ENCODE data around the gene DPRX.
"Not testable (repeated sequence)": the region's sequence is repeated elsewhere in the genome, so short reads cannot be mapped to it uniquely, and the experiment has no call there.

DPRX gene

DNA sequence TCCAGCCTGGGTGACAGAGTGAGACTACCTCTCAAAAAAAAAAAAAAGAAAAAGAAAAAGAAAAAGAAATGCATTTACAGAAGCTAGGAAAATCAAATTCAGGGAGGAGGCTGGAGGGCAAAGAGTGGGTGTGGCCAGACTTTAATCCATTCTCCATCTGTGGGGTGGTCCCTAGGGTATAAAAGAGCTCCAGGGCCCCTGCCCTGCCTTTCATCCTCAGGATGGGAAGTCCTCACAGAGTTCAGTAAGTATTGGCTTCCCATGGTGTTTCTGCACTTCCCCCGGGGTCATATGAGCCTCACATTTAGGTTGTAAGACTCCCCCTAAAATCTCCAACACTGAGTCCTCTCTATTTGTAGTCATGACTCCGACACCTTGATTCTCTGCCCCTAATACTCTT, 33.0 kb downstream of the DPRX start:
- no peak overlapping the region for H3K9ac ChIP-seq (ENCODE audit: low read depth, low read length)
- H3K4me1 ChIP-seq (ENCODE audit: control insufficient read depth, insufficient read depth, low read length) = peaks cover 26% of the 10 kb centered on the region
- H3K9me3 ChIP-seq (ENCODE audit: control insufficient read depth, insufficient read depth, low read length) = no peaks in the 10 kb centered on the region
- H3K27ac ChIP-seq (ENCODE audit: low read depth, low read length) = no peak overlapping the region
- H3K36me3 ChIP-seq (ENCODE audit: control insufficient read depth, insufficient read depth, low read length) = no peaks in the 10 kb centered on the region
- no peak overlapping the region for H3K4me3 ChIP-seq (ENCODE audit: low read depth, low read length)
- H3K27me3 ChIP-seq (ENCODE audit: control insufficient read depth, insufficient read depth, low read length) = no peaks in the 10 kb centered on the region

DNA sequence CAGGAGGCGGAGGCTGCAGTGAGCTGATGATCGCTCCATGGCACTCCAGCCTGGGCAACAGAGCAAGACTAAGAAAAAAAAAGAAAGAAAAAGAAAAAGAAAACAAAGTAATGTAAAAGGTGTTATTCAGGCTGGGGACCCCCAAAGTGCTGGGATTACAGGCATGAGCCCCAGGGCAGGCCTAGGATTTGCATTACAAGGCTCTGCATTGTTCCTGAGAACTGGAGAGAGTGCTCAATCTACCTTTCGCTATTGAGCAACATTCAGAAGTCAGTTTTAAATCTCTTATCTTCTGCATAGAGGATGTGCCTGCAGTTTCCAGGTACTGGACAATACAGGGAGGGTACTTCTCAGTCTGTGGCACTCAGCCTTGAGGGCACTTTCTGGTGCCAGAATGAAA, 34.5 kb downstream of the DPRX start:
- H3K9ac ChIP-seq (ENCODE audit: low read depth, low read length); H3K27ac ChIP-seq (ENCODE audit: low read depth, low read length); H3K4me3 ChIP-seq (ENCODE audit: low read depth, low read length); H3K36me3 ChIP-seq (ENCODE audit: control insufficient read depth, insufficient read depth, low read length); H3K9me3 ChIP-seq (ENCODE audit: control insufficient read depth, insufficient read depth, low read length); H3K27me3 ChIP-seq (ENCODE audit: control insufficient read depth, insufficient read depth, low read length): not testable (repeated sequence)
- peaks cover 20% of the 10 kb centered on the region for H3K4me1 ChIP-seq (ENCODE audit: control insufficient read depth, insufficient read depth, low read length)

DNA sequence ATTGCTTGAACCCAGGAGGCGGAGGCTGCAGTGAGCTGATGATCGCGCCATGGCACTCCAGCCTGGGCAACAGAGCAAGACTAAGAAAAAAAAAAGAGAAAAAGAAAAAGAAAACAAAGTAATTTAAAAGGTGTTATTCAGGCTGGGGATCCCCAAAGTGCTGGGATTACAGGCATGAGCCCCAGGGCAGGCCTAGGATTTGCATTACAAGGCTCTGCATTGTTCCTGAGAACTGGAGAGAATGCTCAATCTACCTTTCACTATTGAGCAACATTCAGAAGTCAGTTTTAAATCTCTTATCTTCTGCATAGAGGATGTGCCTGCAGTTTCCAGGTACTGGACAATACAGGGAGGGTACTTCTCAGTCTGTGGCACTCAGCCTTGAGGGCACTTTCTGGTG, 37.0 kb downstream of the DPRX start:
- H3K36me3 ChIP-seq (ENCODE audit: control insufficient read depth, insufficient read depth, low read length); H3K9ac ChIP-seq (ENCODE audit: low read depth, low read length); H3K27ac ChIP-seq (ENCODE audit: low read depth, low read length); H3K27me3 ChIP-seq (ENCODE audit: control insufficient read depth, insufficient read depth, low read length); H3K4me3 ChIP-seq (ENCODE audit: low read depth, low read length); H3K9me3 ChIP-seq (ENCODE audit: control insufficient read depth, insufficient read depth, low read length): not testable (repeated sequence)
- H3K4me1 ChIP-seq (ENCODE audit: control insufficient read depth, insufficient read depth, low read length) = peaks cover 12% of the 10 kb centered on the region

DNA sequence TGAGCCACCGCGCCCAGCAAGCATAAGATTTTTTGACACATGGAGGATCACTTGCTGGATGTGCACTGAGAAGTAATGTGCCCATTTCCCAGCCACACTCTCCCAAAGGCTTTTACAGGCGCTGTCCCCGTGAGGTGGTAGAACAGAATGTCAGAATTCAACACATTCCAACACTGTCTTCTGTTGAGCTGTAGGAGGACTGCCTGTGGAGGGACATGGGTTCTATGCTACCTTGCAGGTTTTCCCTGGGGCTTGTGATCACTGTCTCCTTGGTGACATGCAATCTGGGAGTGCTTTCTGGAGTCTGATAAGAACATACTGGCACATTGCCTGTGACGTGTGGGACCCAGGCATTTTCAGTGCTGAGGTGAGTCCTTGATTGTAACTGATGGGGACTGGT, 38.5 kb downstream of the DPRX start:
- H3K9ac ChIP-seq (ENCODE audit: low read depth, low read length) = no peak overlapping the region
- no peaks in the 10 kb centered on the region for H3K27me3 ChIP-seq (ENCODE audit: control insufficient read depth, insufficient read depth, low read length)
- H3K9me3 ChIP-seq (ENCODE audit: control insufficient read depth, insufficient read depth, low read length) = no peaks in the 10 kb centered on the region
- H3K36me3 ChIP-seq (ENCODE audit: control insufficient read depth, insufficient read depth, low read length) = peaks cover 9% of the 10 kb centered on the region; the same call in 1 of the 2 replicates
- H3K27ac ChIP-seq (ENCODE audit: low read depth, low read length) = no peak overlapping the region
- H3K4me1 ChIP-seq (ENCODE audit: control insufficient read depth, insufficient read depth, low read length) = peaks cover 12% of the 10 kb centered on the region
- H3K4me3 ChIP-seq (ENCODE audit: low read depth, low read length) = no peak overlapping the region

DNA sequence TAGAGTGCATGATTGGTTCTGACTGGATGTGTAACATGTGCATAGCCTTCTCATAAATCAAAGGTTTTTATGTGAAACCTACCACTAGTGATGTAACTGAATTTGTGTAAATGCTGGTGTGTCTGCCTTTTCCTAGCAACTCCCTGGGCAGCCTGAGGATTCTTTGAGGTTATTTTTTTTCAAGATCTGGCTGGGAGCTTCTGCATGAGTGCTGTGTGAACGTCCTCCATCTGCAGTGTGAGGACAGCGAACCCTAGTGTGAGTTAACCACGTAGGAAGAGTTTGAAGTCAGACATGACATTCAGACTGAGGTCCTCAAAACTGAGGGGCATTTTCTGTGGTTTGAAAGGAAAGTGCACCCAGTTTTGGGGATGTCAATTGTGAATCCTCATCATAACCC, 39.9 kb downstream of the DPRX start:
- Histone ChIP-seq H3K27me3 (ENCODE audit: control insufficient read depth, insufficient read depth, low read length) (no peaks in the 10 kb centered on the region), H3K27ac (ENCODE audit: low read depth, low read length) (no peak overlapping the region), H3K36me3 (ENCODE audit: control insufficient read depth, insufficient read depth, low read length) (peaks cover 15% of the 10 kb centered on the region; the same call in 1 of the 2 replicates), H3K4me1 (ENCODE audit: control insufficient read depth, insufficient read depth, low read length) (peaks cover 12% of the 10 kb centered on the region), H3K9me3 (ENCODE audit: control insufficient read depth, insufficient read depth, low read length) (no peaks in the 10 kb centered on the region), H3K9ac (ENCODE audit: low read depth, low read length) (no peak overlapping the region), H3K4me3 (ENCODE audit: low read depth, low read length) (no peak overlapping the region)

Measured in HUES48 (cell line).